ENCODE results near the gene ADGRD1.
"Not testable (repeated sequence)": the region's sequence is repeated elsewhere in the genome, so short reads cannot be mapped to it uniquely, and the experiment has no call there.

ADGRD1 gene

DNA sequence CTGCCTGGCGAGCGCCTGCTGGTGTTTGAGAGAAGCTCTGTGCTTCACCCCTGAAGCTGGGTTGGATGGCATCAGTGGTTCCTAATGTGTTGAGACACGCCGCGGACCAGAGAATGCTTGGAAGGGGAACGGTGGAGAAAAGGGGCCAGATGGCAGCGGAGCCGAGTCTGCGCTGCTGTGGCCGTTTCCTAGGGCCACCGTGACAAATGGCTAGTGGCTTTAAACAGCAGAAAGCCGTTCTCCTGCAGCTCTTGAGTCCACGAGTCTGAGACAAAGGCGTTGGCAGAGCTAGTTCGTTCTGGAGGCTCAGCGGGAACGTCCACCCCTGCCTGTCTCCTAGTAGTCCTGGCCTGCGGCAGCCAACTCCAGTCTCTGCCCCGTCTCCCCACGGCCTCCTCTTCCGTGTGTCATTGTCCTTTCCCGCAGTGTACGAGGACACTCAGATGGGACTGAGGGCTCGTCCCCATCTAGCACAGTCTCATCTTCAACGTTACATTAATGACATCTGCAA lies 103.6 kb downstream of the ADGRD1 start:
- DNase-seq (ENCODE audit: low spot score): no peak

DNA sequence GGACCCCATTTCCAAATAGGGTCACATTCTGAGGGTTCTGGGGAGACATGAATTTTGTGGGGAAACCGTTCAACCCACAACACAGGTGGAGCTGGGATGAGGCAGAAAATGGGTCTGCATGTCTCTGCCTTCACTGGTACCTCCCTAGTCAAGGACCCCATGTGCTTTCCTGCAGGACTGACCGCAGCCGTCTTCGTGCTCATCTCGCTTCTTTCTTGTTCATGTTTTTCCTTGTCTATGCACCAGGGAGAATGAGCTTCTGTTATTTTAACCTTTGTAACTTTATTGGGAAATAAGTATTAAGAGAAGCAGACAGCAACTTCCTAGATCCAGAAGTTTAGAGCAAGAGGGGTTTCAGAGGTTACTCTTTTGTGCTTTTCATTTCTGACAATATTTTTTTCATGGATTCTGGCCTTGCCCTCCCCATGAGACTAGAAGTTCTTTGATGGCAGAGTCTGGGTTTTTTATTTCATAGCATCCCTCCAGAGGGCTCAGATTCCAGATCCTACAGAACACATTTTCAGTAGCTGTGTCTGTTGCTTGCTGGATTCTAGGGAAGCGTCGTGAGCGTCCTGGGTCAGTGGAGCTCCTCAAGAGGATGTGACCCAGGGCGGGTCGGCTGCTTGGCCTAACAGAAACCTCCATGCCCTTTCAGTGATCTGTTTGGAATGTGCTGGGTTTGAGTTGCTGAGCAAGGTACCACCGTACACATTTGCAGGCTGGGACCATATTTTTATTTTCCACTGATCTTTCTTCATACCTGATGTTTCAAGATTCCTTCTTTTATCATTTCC lies 104.2 kb downstream of the ADGRD1 start:
- no peak for DNase-seq (ENCODE audit: low spot score)

GRCh38 chr12:131058700-131059099 lies 105.0 kb downstream of the ADGRD1 start:
- no peak for DNase-seq (ENCODE audit: low spot score)

GRCh38 chr12:131060011-131060703 lies 106.5 kb downstream of the ADGRD1 start:
- no peak for DNase-seq (ENCODE audit: low spot score)

- DNase-seq (ENCODE audit: low spot score): no peak
Observed at GRCh38 chr12:131061041-131061806, 107.5 kb downstream of the ADGRD1 start.

- no peak for DNase-seq (ENCODE audit: low spot score)
Observed at GRCh38 chr12:131063413-131063812, 109.7 kb downstream of the ADGRD1 start.

DNA sequence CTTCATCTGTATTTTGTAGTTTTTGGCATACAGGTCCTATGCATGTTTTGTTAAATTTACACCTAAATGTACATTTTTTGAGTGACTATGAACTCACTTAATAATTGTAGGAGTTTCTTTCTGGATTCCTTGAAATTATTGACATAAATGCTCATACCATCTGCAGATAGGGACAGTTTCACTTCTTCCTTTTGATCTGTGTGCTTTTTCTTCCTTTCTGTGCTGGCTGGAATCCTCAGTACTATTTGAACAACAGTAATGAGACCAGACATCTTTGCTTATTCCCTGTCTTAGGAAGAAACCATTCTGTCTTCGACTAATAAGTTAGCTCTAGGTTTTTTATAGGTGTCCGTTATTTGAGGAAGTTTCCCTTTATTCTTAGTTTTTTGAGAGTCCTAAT lies 110.3 kb downstream of the ADGRD1 start:
- DNase-seq (ENCODE audit: low spot score): no peak

DNA sequence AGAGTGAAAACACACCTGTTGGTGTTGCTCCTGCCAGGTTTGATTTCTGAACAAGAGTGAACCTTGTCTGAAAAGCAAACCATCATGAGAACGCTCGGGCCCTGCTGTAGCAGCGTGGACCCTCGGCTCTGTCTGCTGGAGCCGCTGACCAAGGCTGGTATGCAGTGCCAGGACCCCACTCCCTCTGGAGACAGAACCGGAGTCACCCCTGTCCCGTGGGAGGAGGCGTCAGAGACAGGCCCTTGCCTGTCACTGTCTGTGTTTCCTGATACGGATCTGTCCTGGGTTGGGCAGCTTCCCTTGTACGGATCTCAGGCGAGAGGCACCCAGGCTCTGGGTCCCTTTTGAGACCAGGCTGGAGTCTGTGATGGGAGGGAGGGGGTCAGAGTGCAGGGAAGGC lies 111.6 kb downstream of the ADGRD1 start:
- no peak for DNase-seq (ENCODE audit: low spot score)

- no peak for DNase-seq (ENCODE audit: low spot score)
Observed at GRCh38 chr12:131065801-131066200, 112.1 kb downstream of the ADGRD1 start.

DNA sequence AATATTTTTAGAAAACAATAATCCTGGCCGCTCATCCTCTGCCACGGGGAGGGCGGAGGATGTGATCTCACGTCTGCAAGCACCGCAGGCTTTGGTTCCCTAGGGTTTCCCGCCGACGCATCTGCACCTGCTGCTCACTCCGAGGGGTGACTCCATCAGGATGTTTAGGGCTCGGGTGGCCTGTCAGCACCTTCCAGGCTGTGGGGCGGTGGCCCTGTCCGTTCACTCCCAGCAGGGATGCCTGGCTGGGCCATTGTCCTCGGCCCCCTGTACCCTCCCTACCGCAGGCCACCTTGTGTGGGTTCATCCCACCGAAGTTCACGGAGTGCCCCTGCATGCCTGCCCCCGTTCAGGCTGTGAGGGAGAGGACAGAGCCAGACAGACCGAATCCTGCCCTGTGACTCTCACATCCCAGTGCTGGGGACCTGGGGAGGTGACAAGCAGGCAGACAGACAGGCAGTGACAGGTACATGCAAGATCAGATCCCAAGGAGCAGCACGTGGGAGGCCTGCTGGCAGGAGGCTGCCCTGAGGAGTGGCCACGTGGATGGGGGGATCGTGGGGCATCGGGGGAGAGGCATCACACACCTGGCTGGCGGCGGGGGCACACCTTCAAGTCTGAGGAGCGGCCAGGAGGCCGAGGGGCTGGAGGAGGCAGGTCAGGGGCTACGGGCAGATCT lies 112.6 kb downstream of the ADGRD1 start:
- DNase-seq (ENCODE audit: low spot score): no peak

DNA sequence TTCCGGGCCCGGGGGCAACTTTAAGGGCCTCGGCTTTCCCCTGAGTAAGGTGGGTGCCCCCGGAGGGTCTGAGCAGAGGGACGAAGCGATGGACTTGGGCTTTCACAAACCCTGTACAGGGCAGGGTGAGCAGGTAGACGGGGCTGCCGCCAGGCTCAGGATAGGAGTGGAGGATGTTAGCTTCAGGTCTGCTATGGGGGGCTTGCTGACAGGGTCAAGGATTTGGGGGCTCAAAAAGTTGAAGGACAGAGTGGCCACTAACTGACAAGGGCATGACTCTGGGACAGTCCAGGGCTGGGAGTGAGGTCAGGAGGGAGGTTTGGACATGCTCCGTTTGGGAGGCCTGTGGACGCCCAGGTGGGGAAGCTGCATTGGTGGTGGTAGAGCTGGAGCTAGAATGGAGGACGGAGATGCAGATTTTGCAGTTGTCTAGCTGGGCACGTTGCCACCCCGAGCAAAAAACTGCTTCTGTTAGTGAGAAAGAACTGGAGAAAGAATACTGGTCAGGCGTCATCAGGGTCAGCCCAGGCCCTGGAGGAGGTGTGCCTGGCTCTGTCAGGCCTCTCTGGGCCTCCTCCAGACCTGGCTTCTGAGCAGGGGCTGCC lies 113.3 kb downstream of the ADGRD1 start:
- no peak for DNase-seq (ENCODE audit: low spot score)

DNA sequence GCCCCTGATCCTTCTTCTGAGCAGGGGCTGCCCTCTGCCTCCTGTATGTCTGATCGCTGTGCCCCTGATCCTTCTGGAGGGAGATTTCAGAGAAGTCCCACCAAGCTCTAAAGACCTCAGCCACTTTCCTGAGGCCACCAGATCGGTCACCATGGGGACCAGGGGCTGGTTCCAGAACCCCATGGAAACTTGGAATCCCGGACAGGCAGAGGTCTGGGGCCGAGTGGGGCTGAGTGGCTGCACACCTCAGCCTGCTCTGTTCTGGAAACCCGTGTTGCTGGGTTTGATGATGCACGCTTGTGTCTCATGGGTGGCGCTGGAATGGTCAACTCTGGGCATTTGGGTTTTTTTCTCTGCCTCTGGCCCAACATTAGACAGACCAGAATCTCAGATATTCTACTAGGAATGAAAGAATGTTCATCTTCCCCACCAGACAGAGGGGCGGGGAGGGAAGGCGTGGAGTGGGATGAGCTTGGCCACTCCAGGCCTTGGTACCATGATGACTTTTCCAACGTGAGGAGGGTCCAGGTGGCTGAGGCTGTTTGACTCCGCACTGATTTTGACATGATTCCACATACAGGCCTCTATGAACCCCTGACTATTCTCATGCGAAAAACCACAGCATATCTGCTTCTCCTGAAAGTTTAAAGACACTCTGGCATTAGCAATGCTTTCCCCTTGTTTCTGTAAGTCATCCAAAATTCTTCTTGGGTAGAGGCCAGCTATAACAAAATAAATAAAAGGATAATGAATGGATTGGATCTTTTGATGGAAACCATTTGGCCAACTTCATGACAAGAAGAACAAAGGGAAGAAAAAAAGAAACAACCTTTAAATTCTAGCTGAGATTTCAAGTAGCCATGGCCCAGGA lies 114.5 kb downstream of the ADGRD1 start:
- no peak for DNase-seq (ENCODE audit: low spot score)

DNA sequence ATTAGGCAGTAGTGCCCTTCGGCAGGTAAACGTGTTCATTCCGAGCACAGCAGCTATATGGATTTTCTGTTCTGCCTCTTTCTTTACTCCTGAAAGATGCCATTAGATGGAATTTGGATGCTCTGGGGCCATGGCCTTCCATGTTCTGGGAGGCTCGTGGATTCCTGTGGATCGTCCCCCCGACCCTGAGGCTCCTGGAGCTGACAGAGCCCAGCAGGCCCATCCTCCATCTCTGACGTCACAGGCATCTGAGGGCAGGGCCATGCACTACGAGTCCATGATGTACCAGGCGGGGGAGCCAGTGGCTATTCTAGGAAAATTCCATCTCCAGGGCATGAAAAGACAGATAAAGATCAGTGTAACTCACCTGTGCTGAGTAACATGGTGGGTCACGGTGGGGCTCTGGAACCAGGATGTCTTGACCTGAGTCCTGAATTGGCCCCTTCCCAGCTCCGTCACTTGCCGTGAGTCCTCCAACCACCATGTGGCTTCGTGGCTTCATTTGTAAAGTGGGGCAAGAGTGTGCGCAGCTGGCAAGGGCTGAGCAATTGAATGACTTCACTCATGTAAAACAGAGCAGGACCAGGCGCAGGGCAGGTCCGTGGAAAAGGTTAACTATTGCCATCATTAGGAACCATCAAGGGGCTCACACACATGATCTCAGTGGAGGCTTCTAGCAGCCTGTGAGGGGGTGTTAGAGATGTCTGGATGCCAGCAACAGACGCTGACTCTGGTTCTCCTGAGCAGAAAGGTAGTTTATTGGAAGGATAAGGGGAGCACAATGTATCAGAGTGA lies 115.4 kb downstream of the ADGRD1 start:
- not testable (repeated sequence) for DNase-seq (ENCODE audit: low spot score)

- not testable (repeated sequence) for DNase-seq (ENCODE audit: low spot score)
Observed at GRCh38 chr12:131070136-131070535, 116.4 kb downstream of the ADGRD1 start.

- not testable (repeated sequence) for DNase-seq (ENCODE audit: low spot score)
Observed at GRCh38 chr12:131070668-131071067, 117.0 kb downstream of the ADGRD1 start.

DNA sequence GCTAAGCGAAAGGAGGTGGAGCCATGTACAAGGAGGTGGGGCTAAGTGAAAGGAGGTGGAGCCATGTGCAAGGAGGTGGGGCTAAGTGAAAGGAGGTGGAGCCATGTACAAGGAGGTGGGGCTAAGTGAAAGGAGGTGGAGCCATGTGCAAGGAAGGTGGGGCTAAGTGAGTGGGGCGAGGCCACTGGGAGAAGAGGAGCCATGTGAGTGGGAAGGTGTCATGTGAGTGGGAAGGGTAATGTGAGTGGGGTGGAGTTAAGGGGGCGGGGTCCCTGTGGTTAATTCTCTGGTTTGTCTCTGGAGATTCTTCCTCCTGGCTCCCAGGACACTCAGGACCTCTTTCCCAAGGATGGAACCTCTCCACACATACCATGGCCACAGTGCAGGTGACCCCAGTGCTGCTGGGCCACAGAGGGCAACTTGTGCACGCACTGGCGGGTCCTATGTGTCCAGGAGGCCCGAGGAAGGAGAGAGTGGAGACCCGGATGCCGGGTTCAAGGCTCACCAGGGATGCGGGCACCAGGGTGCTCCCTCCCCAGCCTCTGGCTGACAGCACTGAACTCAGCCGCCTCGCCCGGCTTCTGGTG lies 117.6 kb downstream of the ADGRD1 start:
- DNase-seq (ENCODE audit: low spot score): not testable (repeated sequence)

DNA sequence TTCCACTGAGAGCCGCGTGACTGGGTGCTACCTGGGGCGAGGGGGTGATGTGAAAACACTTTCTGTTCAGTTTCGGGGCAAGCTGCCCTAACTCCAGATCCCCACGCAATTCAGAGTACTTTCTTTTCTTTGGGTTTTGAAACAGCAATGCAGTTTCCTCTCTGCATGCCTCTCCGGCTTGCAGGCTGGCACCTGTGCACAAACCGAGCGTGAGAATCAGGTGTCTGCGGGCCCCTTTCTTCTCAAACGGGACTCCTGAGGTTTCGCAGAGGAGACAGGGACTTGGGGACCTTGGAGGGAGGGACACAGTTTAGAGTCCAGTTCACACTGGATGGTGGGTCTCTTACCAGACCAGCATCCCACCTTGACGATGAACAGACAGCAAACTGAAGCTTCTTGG lies 118.2 kb downstream of the ADGRD1 start:
- not testable (repeated sequence) for DNase-seq (ENCODE audit: low spot score)

DNA sequence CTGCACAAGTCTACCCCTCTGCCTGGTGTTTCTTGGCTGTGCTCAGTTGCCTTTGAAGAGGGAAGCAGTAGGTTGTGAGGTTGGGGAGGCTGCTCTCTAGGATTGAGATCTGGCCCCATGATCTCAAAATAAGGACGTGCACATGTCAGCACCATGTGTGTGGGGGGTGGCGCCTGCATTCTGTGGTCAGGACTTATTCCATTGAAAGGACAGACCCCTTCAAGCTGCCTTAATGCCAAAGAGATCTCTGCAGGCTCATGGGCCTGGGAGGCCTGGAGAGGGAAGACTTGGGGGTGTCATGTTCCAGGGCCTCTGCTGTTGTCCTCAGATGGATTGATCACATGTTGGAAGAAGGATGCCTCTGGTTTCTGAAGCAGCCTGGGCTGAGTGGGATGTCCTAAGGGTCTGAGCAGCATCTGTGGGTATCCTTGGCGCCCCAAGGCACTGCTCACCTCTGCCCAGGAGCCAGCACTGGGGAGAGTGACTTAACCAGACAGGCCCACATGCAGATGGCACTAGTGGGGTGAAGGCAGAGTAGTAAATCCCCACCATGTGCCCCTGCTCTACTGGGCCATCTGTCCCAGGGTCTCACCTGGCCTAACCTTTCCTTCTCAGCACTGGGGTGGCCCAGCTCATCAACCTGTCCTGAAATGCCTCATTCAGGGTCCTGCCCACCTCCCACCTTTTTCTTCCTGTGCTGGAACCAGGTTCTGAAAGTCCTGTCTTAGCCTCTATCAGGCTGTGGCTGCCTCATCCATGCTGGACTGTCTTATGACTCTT lies 118.9 kb downstream of the ADGRD1 start:
- no peak for DNase-seq (ENCODE audit: low spot score)

Measured in GM03348 (cell line).